GM12875 (cell line): ENCODE data around the gene TMEM243.

Experiments used
- H3K4me3 ChIP-seq: one replicate; pipeline ENCODE4 v1.5.1; 2011; ENCODE audit warnings: low read depth, low read length, control low read depth
- CTCF ChIP-seq: IDR thresholded peaks from 2 replicates; pipeline ENCODE4 v1.5.1; 2011; ENCODE audit warnings: low read depth, mild to moderate bottlenecking, control low read depth, inconsistent platforms, low read length, moderate library complexity, borderline replicate concordance; ENCODE audit not compliant: insufficient read depth

Gene TMEM243

GRCh38 chr7:87231258-87231657 lies 11.7 kb upstream of the TMEM243 start:
- no peak for TF ChIP-seq CTCF
- H3K4me3 ChIP-seq, result no peak overlapping the region

GRCh38 chr7:87226495-87226894 lies 7.0 kb upstream of the TMEM243 start:
- TF ChIP-seq CTCF, result no peak
- no peak overlapping the region for H3K4me3 ChIP-seq

- TF ChIP-seq CTCF, result no peak
- no peak overlapping the region for H3K4me3 ChIP-seq
Measured at GRCh38 chr7:87225696-87226095, 6.2 kb upstream of the TMEM243 start.

- H3K4me3 ChIP-seq, result no peak overlapping the region
- no peak for TF ChIP-seq CTCF
Measured at GRCh38 chr7:87223666-87224065, 4.1 kb upstream of the TMEM243 start.

- peak overlapping the region; percentile 97 for H3K4me3 ChIP-seq
- TF ChIP-seq CTCF, result no peak
Measured at GRCh38 chr7:87220734-87221215, 1.2 kb upstream of the TMEM243 start.

GRCh38 chr7:87220026-87220733 lies 648 bp upstream of the TMEM243 start:
- peak overlapping the region; percentile 97 for H3K4me3 ChIP-seq
- TF ChIP-seq CTCF, result no peak
